ENCODE data around the gene ADAMTS2. TPM values are rescaled to one million over a fixed set of nuclear protein-coding genes. Genes with fewer than 3 reads are reported as not detected.

Gene ADAMTS2
- total and polyA plus RNA-seq, 2 experiments from 2014 or later = 1.6 to 8.1 TPM

- no peak for TF ChIP-seq ZNF462 (CRISPR knock-in tag; IDR thresholded peaks at IDR 0.05)
- TF ChIP-seq POLR2AphosphoS5 (IDR thresholded peaks at IDR 0.05; ENCODE audit: low read depth) = no peak
- no peak for TF ChIP-seq STAT1 (IDR thresholded peaks at IDR 0.05; ENCODE audit: unreplicated experiment)
- TF ChIP-seq ZNF331 (CRISPR knock-in tag; IDR thresholded peaks at IDR 0.05; ENCODE audit: low read depth) = no peak
- no peak for TF ChIP-seq REST (IDR thresholded peaks at IDR 0.05; ENCODE audit: unreplicated experiment)
- no peak for TF ChIP-seq ETS1 (IDR thresholded peaks at IDR 0.05)
- no peak for TF ChIP-seq ZNF114 (CRISPR knock-in tag; IDR thresholded peaks at IDR 0.05)
Measured at GRCh38 chr5:179375831-179376365, 30.6 kb upstream of the ADAMTS2 start (continued).

Measured in GM23338 (cell line).